ENCODE measurements around the gene KCNK4. TPM values are rescaled to one million over a fixed set of nuclear protein-coding genes. Genes with fewer than 3 reads are reported as not detected.

Gene KCNK4
- total and polyA plus RNA-seq, 2 of the 13 experiments (the other 11 are each of a cell fraction or from before 2014, with no cell fraction given) = not detected

DNA sequence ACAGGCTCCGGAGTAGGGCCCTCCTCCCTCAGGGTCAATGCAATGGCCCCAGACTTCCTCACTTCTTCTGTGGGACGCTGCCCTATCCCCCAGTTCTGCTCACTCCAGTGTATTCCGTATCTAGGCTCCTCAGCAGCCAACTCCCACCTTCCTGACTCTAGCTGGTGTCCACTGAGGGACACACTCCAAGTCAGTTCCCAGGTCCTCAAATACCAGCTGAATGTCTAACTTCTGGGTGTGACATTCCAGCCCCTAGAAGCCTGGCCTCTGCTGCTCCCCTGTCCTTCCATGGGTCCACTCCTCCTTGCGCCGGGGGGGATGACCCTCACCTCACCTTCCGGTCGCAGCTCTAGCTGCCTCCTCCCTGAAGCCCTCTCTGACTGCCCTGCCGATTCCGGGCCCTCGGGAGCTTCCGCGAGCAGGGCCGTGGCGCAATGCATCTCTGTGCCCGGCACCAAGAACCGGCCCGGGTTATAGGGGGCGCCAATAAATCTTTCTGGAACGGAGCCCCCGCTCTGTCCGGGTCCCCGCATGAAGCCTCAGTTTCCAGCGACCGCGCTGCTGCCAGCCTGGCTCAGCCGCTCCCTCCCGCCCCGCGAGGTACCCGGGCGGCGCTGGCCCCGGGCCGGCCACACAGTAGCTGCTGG, 22.1 kb upstream of the KCNK4 start (continued):
- TF ChIP-seq EED (CRISPR knock-in tag; IDR thresholded peaks at IDR 0.05) (0 out of 2 replicates have a peak, but pooled peaks have one; percentile 33), SKIL (CRISPR knock-in tag; IDR thresholded peaks at IDR 0.05; ENCODE audit: borderline replicate concordance) (0 out of 2 replicates have a peak, but pooled peaks have one; percentile 23), GLMP (CRISPR knock-in tag; IDR thresholded peaks at IDR 0.05; ENCODE audit: borderline replicate concordance) (no peak), ZFP82 (CRISPR knock-in tag; IDR thresholded peaks at IDR 0.05; ENCODE audit: borderline replicate concordance) (peak; percentile 74; the same call in 1 of the 2 replicates), CBX2 (IDR thresholded peaks at IDR 0.05; ENCODE audit: low read depth, low read length) (no peak), CBX2 (CRISPR knock-in tag; IDR thresholded peaks at IDR 0.05; ENCODE audit: low read depth) (no peak), BATF2 (CRISPR knock-in tag; IDR thresholded peaks at IDR 0.05) (peak; percentile 75; the same call in 1 of the 2 replicates), GFI1 (CRISPR knock-in tag; IDR thresholded peaks at IDR 0.05; ENCODE audit: borderline replicate concordance) (no peak), CEBPB (IDR thresholded peaks at IDR 0.05; ENCODE audit: borderline replicate concordance, low read depth, low read length) (0 out of 2 replicates have a peak, but pooled peaks have one; percentile 23), CBFB (CRISPR knock-in tag; IDR thresholded peaks at IDR 0.05) (peak; percentile 10; the same call in 1 of the 2 replicates), ZNF251 (CRISPR knock-in tag; IDR thresholded peaks at IDR 0.05) (no peak), MAF1 (CRISPR knock-in tag; IDR thresholded peaks at IDR 0.05; ENCODE audit: borderline replicate concordance) (peak; percentile 14), ZNF792 (CRISPR knock-in tag; IDR thresholded peaks at IDR 0.05) (0 out of 2 replicates have a peak, but pooled peaks have one; percentile 9), AGO2 (optimal IDR thresholded peaks at IDR 0.05; ENCODE audit: low read depth, low read length) (peak; percentile 97), ZNF546 (CRISPR knock-in tag; conservative IDR thresholded peaks at IDR 0.05) (peak; percentile 75; the same call in 1 of the 2 replicates)
- TF ChIP-seq, protein P1, sequence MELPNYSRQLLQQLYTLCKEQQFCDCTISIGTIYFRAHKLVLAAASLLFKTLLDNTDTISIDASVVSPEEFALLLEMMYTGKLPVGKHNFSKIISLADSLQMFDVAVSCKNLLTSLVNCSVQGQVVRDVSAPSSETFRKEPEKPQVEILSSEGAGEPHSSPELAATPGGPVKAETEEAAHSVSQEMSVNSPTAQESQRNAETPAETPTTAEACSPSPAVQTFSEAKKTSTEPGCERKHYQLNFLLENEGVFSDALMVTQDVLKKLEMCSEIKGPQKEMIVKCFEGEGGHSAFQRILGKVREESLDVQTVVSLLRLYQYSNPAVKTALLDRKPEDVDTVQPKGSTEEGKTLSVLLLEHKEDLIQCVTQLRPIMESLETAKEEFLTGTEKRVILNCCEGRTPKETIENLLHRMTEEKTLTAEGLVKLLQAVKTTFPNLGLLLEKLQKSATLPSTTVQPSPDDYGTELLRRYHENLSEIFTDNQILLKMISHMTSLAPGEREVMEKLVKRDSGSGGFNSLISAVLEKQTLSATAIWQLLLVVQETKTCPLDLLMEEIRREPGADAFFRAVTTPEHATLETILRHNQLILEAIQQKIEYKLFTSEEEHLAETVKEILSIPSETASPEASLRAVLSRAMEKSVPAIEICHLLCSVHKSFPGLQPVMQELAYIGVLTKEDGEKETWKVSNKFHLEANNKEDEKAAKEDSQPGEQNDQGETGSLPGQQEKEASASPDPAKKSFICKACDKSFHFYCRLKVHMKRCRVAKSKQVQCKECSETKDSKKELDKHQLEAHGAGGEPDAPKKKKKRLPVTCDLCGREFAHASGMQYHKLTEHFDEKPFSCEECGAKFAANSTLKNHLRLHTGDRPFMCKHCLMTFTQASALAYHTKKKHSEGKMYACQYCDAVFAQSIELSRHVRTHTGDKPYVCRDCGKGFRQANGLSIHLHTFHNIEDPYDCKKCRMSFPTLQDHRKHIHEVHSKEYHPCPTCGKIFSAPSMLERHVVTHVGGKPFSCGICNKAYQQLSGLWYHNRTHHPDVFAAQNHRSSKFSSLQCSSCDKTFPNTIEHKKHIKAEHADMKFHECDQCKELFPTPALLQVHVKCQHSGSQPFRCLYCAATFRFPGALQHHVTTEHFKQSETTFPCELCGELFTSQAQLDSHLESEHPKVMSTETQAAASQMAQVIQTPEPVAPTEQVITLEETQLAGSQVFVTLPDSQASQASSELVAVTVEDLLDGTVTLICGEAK (IDR thresholded peaks at IDR 0.05) = no peak
- TF ChIP-seq, protein P1 (CRISPR knock-in tag; IDR thresholded peaks at IDR 0.05) = no peak

Data from HepG2 (cell line).